CD4-positive, alpha-beta T cell treated with Interleukin-4 for 1 hour (primary cell): ENCODE measurements around the gene TAF8.
A peak's percentile ranks its signal among the peaks of the same experiment; 100 is the strongest.
"Not testable (repeated sequence)": the region's sequence is repeated elsewhere in the genome, so short reads cannot be mapped to it uniquely, and the experiment has no call there.

Experiments used
- DNase-seq, 2 donors: peaks; one replicate each; pipeline ENCODE4 v3.0.0-alpha.2; 2020 to 2022

TAF8 gene

DNA sequence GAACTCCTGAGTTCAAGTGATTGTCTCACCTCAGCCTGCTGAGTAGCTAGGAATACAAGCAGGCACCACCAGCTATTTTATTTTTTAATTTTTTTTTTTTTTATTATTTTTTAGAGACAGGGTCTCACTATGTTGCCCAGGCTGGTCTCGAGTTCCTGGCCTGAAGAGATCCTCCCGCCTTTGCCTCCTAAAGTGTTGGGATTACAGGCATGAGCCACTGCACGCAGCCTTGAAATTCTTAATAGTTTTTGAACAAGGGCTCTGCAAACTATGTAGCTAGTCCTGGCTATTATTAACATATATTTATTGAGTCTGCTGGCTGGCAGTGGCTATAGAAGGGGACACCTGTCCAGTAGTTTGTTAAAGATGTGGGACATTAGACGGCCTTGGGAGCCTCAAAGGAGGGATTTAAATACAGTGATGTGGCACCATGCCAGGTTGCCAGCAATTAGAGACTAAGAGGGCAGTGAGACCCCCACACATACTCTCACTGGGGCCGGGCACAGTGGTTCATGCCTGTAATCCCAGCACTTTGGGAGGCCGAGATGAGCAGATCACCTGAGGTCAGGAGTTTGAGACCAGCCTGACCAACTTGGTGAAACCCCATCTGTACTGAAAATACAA is 21.1 kb upstream of the TAF8 start:
- DNase-seq, result no peak

GRCh38 chr6:42029881-42030280 is 20.4 kb upstream of the TAF8 start:
- no peak for DNase-seq

DNA sequence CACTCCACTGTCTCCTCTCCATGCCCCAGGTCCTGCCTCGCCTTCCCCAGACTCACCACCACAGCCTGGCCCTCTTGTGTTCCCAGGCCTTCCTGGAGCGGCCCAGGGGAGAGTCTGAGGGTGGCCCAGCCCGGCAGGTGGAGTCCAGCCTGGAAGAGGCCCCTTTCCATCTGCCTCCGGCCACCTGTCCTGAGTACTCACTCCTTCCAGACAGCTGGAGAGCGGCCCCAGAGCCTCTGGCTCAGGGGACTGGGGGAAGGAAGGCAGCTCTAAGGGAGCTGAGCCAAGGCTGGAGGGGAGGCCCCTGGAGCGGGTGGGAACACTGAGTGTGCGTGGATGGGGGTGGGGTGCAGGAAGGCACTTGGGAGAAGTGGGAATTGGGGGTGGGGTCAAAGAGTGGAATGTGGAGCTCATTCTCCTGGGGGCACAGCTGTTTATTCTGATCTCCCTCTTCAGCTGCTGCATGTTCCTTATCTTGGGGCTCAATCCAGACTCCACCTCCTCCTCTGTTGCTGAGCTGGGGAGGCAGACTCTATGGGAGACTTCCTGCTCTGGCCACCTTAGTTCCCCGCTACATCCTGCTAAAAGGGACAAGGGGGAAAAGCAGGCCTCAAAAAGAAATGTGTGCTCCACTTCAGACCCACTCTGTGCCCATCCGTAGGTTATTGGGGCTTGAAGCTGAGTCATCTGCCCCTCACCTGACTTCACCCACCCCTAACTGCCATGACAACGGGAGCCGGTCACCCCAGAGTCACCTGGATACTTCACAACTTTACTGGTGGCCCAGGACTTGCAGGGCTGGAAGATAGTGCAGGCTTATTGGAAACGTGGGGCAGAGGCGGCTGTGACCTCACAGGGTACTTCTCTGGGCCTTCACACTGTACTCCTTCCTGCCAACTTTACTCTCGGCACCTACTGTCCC is 19.5 kb upstream of the TAF8 start:
- DNase-seq, result no peak

- no peak for DNase-seq
Observed at GRCh38 chr6:42032366-42032765, 18.0 kb upstream of the TAF8 start.

- DNase-seq, result not testable (repeated sequence)
Observed at GRCh38 chr6:42037669-42038068, 12.7 kb upstream of the TAF8 start.

DNA sequence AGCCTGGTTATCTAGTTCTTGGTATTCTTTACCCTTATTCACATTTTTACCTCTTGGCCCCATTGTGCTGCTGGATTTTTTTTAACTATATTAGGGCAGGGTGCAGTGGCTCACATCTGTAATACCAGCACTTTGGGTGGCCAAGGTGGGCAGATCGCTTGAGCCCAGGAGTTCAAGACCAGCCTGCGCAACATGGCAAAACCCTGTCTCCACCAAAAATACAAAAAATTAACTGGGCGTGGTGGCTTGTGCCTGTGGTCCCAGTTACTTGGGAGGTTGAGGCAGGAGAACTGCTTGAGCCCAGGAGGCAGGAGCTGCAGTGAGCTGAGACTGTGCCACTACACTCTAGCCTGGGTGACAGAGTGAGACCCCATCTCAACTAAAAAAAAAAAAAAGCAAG is 12.2 kb upstream of the TAF8 start:
- DNase-seq, result no peak

GRCh38 chr6:42038811-42039408 is 11.4 kb upstream of the TAF8 start:
- no peak for DNase-seq

- DNase-seq, result no peak
Observed at GRCh38 chr6:42040856-42041480, 9.4 kb upstream of the TAF8 start.

GRCh38 chr6:42041481-42042053 is 8.8 kb upstream of the TAF8 start:
- no peak for DNase-seq

- no peak for DNase-seq
Observed at GRCh38 chr6:42042108-42042507, 8.2 kb upstream of the TAF8 start.

- DNase-seq, result peak; percentile 88 to 90
Observed at GRCh38 chr6:42043787-42044475, 6.4 kb upstream of the TAF8 start.

GRCh38 chr6:42045538-42046460 is 4.5 kb upstream of the TAF8 start:
- peak; percentile 81 to 86 for DNase-seq

DNA sequence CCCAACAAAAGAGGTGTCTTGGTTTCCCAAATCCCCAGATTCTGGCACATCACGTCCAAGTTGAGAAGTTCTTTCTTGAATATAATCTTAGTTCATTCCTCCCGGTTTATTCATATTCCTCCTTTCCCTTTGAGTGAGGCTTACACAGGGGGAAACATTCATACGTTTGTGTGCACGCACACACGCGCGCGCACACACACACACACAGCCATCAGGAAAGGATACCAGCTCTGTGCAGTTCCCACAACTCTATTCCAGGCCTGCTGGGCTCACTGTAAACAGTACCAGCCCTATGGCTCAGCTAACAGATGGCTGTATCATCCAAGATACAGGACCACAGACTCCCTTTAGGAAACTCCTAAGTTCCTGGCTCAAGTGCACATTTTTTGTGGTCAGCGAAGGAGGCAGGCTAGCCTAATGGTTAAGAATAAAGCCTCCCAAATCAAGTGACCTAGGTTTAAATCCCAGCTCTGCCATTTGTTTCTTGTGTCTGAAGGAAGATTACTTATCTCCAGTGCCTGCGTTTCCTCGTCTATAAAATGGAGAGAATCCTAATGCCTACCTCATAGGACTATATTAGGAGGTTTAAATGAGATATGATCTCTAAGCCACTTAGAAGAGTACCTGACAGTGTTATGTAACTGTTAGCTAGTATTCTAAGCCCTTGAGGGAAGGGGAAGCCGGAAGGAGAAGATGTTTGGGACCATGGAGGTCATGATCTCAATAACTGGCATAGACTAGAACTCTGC is 3.7 kb upstream of the TAF8 start:
- peak in 1 of 2 donors; percentile 34 for DNase-seq

DNA sequence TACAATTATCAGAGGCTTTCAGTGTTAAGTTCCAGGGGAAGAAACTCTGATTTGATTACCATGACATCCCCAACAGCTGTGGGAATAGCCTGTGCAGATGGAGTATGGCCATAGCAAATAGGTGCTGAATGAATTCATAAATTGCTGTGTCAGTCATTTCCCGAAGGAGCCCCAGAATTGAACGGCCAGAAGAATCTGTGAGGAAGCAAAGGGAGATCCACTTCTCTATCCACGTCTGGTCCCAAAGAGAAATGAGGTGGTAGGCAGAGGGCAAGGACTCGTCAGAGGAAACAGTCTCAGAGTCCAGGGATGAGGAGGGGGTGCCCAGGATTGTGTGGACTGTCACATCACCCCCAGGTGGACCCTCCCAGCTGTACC is 3.1 kb upstream of the TAF8 start:
- no peak for DNase-seq

GRCh38 chr6:42047790-42048405 is 2.4 kb upstream of the TAF8 start:
- DNase-seq, result peak in 1 of 2 donors; percentile 14

GRCh38 chr6:42049116-42049809 is 1.1 kb upstream of the TAF8 start:
- peak in 1 of 2 donors; percentile 15 for DNase-seq

DNA sequence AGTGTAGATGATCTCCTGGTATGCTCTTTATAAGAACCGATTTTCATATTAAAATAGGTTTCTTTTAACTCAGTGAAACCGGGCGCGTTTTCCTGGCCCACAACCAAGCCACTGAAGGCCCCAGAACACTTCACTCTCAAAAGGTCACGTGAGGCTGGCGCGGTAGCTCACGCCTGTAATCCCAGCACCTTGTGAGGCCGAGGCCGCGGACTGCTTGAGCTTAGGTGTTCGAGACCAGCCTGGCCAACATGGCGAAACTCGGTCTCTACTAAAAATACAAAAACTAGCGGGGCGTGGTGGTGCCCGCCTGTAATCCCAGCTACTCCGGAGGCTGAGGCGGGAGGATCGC is 402 bp upstream of the TAF8 start:
- DNase-seq, result peak; percentile 50 to 59

DNA sequence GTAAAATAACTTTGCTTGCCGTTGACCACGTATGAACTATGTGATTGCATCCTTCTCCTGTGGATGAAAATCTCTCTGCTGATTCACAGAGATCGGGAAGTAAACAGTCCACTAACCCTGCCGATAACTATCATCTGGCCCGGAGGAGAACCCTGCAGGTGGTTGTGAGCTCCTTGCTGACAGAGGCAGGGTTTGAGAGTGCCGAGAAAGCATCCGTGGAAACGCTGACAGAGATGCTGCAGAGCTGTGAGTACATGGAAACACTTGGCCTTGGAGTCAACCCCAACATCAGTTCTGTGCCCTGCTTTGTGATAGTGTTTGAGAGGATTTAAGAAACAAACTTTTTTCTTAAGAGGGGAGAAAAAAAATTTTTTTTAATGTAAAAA is 937 bp downstream of the TAF8 start:
- no peak for DNase-seq

DNA sequence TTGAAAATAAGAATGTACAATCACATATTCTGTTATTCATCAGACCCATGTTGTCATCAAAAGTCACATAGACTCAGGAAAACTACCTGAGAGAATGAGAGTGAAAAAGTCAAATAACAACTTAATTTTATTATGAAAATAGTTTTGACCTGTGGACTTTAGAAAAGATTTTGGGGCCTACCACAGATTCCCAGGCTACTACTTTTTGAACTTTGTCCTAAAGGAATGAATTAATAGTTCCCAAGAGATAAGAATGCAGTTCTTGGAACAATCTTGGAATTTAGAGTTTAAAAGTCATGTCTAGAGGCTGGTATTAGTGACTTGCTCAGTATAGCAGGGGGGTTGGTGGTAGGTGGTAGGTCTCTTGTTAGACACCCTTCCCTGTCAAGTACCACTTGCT is 3.3 kb downstream of the TAF8 start:
- no peak for DNase-seq

- no peak for DNase-seq
Observed at GRCh38 chr6:42059743-42060142, 9.4 kb downstream of the TAF8 start.
